ENCODE results near the gene LRRC18. TPM values are rescaled to one million over a fixed set of nuclear protein-coding genes. Genes with fewer than 3 reads are reported as not detected.
A peak's percentile ranks its signal among the peaks of the same experiment; 100 is the strongest.

Gene LRRC18
- total and polyA plus RNA-seq, 9 of the 15 experiments (the other 6 are each of a cell fraction or from before 2014, with no cell fraction given): not detected

DNA sequence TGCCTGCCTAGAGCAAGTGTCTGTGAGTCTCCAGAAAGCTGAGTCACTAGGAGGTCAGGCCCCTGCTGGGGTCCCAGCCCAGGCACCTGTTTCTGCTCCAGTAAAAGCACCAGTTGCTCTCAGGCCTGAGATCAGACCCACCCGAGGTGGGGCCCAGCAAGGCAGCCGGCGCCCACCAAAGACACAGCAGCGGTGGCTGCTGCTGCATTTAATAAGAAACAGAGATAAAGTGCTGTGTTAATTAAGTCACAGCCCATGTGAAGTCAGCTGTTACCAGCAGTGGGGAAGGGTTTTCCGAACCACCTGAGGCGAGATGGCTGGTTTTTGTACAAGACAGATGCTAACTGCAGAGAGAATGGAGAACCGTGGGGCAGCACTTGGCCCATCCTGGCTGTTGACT is 12.1 kb upstream of the LRRC18 start (continued):
- TF ChIP-seq, protein P1, sequence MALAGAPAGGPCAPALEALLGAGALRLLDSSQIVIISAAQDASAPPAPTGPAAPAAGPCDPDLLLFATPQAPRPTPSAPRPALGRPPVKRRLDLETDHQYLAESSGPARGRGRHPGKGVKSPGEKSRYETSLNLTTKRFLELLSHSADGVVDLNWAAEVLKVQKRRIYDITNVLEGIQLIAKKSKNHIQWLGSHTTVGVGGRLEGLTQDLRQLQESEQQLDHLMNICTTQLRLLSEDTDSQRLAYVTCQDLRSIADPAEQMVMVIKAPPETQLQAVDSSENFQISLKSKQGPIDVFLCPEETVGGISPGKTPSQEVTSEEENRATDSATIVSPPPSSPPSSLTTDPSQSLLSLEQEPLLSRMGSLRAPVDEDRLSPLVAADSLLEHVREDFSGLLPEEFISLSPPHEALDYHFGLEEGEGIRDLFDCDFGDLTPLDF (CRISPR knock-in tag; IDR thresholded peaks at IDR 0.05): no peak

DNA sequence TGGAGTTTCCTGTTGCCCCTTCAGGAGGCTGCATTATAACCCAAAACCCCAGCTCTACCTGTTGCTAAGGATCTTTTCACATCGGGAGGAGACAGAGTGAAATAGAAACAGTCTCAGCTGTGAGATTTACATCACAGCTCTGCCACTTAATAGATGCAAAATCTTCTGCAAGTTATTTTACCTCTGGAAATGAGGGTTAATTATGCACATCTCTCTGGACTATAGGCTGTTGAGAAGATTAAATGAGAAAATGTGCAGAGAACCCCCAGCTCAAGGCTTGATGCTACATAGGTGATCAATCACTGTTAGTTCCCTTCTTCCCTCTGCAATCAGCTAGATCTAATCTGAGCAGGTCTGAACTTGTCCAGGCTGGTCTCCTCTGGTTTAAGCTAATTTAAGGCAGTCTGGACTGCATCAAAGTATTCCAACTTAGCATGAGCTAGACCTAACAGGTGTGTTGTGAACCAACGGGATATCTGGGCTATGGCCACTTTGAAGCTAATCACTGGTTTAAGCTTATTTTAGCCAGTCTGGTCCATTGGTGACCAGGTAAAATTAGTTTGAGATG is 8.9 kb upstream of the LRRC18 start:
- no peak overlapping the region for H3K9ac ChIP-seq (ENCODE audit: insufficient read depth in 1 of 2, low read depth in 2 of 2, low read length in 2 of 2)
- TF ChIP-seq ZC3H11A (IDR thresholded peaks at IDR 0.05; ENCODE audit: low read depth, low read length): no peak
- no peak for TF ChIP-seq NR4A1 (CRISPR knock-in tag; IDR thresholded peaks at IDR 0.05)
- no peak for TF ChIP-seq NR4A1 (tag; IDR thresholded peaks at IDR 0.05)
- no peak for TF ChIP-seq ADNP (tag; IDR thresholded peaks at IDR 0.05)
- no peak for TF ChIP-seq TRIM24 (IDR thresholded peaks at IDR 0.05)
- TF ChIP-seq ZNF699 (CRISPR knock-in tag; IDR thresholded peaks at IDR 0.05; ENCODE audit: insufficient replicate concordance): no peak
- no peak for TF ChIP-seq PRPF4 (IDR thresholded peaks at IDR 0.05; ENCODE audit: insufficient read depth, low read depth, low read length, poor library complexity, severe bottlenecking)
- peak; percentile 77; the same call in 1 of the 2 replicates for TF ChIP-seq KLF16 (IDR thresholded peaks at IDR 0.05)
- TF ChIP-seq, protein P2, sequence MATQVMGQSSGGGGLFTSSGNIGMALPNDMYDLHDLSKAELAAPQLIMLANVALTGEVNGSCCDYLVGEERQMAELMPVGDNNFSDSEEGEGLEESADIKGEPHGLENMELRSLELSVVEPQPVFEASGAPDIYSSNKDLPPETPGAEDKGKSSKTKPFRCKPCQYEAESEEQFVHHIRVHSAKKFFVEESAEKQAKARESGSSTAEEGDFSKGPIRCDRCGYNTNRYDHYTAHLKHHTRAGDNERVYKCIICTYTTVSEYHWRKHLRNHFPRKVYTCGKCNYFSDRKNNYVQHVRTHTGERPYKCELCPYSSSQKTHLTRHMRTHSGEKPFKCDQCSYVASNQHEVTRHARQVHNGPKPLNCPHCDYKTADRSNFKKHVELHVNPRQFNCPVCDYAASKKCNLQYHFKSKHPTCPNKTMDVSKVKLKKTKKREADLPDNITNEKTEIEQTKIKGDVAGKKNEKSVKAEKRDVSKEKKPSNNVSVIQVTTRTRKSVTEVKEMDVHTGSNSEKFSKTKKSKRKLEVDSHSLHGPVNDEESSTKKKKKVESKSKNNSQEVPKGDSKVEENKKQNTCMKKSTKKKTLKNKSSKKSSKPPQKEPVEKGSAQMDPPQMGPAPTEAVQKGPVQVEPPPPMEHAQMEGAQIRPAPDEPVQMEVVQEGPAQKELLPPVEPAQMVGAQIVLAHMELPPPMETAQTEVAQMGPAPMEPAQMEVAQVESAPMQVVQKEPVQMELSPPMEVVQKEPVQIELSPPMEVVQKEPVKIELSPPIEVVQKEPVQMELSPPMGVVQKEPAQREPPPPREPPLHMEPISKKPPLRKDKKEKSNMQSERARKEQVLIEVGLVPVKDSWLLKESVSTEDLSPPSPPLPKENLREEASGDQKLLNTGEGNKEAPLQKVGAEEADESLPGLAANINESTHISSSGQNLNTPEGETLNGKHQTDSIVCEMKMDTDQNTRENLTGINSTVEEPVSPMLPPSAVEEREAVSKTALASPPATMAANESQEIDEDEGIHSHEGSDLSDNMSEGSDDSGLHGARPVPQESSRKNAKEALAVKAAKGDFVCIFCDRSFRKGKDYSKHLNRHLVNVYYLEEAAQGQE (IDR thresholded peaks at IDR 0.05; ENCODE audit: borderline replicate concordance): peak; percentile 77
- TF ChIP-seq, protein P2 (CRISPR knock-in tag; IDR thresholded peaks at IDR 0.05; ENCODE audit: low read depth): no peak
- ChIA-PET POLR2A (interaction anchor here (0.6 to 1.0 kb wide), 3 partner anchors 16 to 542 kb away, joined by 3 to 4 read pairs (median 3); no protein-coding TSS in a partner anchor), CTCF (ENCODE audit: low intra/inter-chr PET ratio) (no interaction called here)
- no peaks in the 10 kb centered on the region for H3K9me3 ChIP-seq (replicated peaks; ENCODE audit: control insufficient read depth, insufficient read depth, low read depth, low read length)
- no peaks in the 10 kb centered on the region for H3K36me3 ChIP-seq (ENCODE audit: control insufficient read depth, insufficient read depth, low read length)
- 0% methylated on average over 2 of the region's 2 CpGs for WGBS (ENCODE audit: insufficient coverage, low coverage, missing lambda C conversion rate)
- FAIRE-seq (no peak), ATAC-seq (no peak), DNase-seq (ENCODE audit: extremely low read depth in 1 of 4, low spot score in 3 of 4) (no peak)
- no peak overlapping the region for H3K27ac ChIP-seq (ENCODE audit: extremely low read depth, low read depth, low read length)
- H3K4me2 ChIP-seq (ENCODE audit: insufficient read depth, low read length): no peak overlapping the region
- no TSS peak for BruUV-seq (replicated peaks)
- no peaks in the 10 kb centered on the region for H3K9me1 ChIP-seq (ENCODE audit: control insufficient read depth, insufficient read depth, low read length)
- intact Hi-C loops (cut with micrococcal nuclease): no loop called here
- no peak overlapping the region for H3K4me3 ChIP-seq
- H3K79me2 ChIP-seq (ENCODE audit: control insufficient read depth, insufficient read depth, low read length): no peaks in the 10 kb centered on the region
- no peaks in the 10 kb centered on the region for H4K20me1 ChIP-seq (replicated peaks; ENCODE audit: control insufficient read depth, insufficient read depth, low read length)
- H3K4me1 ChIP-seq (replicated peaks in 1 of 2; ENCODE audit: control insufficient read depth in 2 of 2, insufficient read depth in 2 of 2, low read length in 2 of 2): no peaks in the 10 kb centered on the region
- in situ Hi-C loops (cut with MboI): no loop called here
- H3K27me3 ChIP-seq (ENCODE audit: control insufficient read depth in 2 of 2, insufficient read depth in 2 of 2, low read length in 2 of 2): peaks cover 36 to 55% of the 10 kb centered on the region in 2 experiments
- no peak overlapping the region for H2AFZ ChIP-seq (ENCODE audit: low read depth, low read length)

Measured in K562 (cell line).